ENCODE data around the gene UBXN10.
A peak's percentile ranks its signal among the peaks of the same experiment; 100 is the strongest.
"Not testable (repeated sequence)": the region's sequence is repeated elsewhere in the genome, so short reads cannot be mapped to it uniquely, and the experiment has no call there.

UBXN10 gene

DNA sequence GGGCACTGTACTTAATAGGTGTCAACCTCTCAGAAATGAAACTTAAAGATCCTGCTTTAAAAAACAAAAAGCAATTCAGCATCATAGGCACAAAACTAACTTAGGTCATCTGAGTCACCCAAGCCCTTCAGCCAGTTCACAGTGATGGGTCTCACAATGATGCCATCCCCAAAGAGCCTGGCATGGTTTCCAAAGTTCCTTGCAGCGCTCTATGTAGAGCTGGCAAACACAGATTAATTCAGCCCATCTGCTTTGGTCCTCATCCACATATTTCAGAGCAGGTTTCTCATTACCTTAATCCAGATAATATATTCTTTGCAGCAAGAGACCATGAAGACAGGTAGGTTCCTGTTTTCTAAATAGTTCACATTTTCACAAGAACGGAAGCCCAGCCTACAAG lies 15.1 kb downstream of the UBXN10 start:
- DNase-seq (ENCODE audit: low spot score), result no peak

DNA sequence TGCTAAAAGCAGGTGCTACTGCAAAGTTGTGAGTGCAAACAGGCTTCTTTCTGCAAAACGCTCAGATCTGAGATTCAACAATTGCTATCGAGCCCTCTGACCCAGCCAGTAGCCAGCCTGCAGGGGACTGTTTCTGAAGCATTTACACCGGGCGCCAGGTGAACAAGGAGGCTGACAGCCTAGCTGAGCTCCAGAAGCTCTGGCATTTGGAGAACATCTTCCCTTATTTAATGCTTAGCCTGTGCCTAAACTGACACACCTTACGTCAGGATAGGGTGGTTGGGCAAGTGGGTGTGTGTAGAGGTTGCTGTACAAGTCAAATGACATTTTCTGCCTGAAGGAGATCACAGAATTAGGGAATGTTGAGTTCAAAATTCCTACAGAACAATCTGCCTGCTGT lies 16.3 kb downstream of the UBXN10 start:
- no peak for DNase-seq (ENCODE audit: low spot score)

DNA sequence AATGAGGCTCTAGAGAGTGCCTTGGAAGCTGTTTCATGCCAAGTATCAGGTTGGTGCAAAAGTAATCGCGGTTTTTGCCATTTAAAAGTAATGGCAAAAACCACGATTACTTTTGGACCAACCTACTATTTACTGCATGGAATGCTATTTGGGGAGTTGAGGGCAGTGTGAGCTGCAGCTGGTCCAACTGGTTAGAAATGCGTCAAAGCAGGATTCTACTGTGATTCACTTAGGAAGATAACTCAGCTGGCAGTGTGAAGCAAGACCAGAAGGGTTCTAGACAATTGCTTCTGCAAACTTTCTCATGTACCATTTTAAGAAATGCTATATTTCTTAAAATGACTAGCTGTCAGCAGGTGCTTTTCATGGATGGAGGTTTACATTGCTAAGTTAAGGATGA lies 21.6 kb downstream of the UBXN10 start:
- no peak for DNase-seq (ENCODE audit: low spot score)

DNA sequence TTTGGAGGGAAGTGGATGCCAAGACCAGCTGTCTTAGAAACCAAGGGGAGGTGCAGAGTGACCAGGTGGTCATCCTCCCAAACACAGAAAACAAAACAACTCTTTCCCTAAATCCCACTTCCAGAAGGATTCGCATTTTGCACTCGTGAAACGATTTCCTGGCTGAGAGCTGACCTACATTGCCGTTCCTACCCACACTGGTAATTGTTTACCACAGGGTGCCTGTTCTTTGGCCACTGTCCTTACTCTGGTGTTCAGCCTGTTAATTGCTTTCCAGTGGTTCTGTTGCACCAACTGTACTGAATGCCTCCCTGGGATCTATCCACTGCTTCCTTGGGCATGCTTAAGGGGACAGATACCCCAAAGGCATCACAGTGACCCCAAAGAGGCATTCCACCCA lies 23.6 kb downstream of the UBXN10 start:
- DNase-seq (ENCODE audit: low spot score), result no peak

DNA sequence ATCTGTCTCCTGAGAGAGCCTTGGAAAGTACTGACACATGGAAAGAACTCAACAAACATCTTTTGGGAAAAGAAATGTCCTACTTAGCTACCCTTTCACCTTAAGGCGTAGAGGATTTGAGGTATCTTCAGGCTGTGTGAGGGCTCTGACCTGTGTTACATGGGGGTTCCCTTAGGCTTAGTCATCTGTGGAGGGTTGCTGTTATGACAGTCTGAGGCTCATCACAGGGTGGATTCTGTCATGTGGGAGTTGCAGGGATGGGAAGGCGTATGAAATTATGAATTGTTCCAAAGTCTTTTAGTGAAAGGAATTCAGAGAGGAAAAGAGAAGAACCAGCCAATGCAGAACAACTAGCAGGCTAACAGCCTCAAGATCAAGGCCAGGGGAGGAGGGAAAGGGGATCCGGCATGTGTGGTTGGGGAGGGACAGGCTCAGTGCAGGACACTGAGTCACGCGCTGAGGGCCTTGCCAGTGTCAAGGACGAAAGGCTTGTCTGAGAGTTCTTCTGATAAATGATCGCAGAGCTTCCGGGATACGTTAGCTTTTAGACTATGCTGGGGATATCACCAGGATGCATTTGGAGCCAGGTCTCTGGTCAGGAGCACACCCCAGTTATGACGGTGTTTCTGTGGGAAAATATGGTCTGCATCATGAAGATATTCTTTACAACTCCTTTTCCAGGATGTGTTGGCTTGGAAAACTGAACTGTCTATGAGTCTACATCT lies 25.0 kb downstream of the UBXN10 start:
- DNase-seq (ENCODE audit: low spot score), result no peak

DNA sequence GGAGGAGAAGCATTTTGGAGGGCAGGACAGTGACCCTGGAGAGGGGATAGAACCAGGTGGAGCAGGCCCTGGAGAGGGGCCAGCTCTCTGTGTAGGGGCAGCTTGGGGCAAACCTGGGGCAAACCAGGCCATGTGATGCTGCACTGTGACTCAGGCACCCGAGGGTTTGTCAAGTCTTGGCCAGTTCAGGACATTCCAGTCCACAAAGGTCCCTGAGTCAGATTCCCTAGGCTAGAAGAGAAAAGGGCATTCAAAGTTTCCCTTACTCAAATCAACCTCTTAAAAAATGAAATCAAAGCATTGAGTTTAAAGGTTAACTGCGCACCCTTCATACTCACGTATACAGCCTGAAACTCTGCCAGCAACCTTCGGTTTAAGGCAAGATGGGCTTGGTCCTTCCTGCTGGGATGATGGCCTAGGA lies 25.6 kb downstream of the UBXN10 start:
- DNase-seq (ENCODE audit: low spot score), result no peak

DNA sequence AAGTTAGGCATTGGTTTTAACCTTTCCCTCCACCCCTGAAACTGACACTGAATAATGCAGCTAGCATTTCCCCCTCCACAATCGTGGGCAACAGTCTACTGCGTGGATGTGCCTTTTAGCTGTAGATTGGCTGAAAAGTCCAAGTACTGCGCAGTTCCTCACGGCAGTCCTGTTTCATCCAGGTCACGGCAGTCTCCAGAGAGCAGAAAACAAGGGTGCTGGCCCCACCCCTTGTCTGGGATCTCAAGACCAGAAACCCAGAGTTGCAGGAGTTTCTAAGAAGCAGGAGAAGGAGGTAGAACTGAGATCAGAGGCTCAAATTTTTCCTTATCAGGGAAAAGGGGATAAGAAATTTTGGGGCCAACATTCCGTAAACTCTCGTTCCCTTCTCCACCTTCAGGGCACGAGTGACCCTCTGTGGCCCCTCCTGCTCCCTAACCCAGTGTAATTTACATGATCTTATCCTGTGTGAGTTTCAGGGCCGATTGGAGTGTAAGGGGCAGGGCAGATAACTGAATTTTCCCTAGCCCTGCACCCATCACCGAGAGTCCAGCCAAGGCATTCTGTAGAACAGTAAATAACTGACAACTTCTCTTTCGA lies 26.3 kb downstream of the UBXN10 start:
- DNase-seq (ENCODE audit: low spot score), result no peak

DNA sequence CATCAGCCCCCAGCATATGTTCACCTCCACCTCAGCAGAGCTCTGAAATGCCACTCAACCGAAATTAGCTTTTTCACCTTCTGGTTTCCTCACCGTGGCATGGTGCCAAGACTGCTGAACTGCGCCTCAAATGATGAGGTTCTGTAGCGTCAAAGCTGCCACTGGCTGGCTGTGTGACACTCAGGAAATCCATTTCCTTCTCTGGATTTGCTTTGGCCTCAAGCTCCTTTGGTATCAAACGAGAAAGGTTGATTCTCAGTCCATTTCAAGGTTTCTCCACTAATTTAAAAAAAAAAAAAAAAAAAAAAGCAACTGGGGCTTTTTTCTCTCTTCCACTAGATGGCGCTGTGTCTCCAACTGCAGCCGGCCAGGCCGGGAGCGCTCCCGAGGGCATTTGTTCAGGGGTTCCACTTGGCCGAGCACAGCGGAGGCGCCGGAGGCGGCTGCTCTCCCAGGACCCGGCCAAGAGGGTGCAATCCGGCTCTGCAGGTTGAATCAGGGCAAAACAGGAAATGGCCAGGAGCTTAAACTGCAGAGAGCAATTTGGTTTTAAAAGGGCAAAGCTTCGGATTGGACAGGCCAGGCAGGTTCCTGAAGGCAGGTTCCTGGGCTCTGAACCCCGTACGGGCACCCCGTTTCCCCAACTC lies 26.9 kb downstream of the UBXN10 start:
- peak; percentile 63 for DNase-seq (ENCODE audit: low spot score)

DNA sequence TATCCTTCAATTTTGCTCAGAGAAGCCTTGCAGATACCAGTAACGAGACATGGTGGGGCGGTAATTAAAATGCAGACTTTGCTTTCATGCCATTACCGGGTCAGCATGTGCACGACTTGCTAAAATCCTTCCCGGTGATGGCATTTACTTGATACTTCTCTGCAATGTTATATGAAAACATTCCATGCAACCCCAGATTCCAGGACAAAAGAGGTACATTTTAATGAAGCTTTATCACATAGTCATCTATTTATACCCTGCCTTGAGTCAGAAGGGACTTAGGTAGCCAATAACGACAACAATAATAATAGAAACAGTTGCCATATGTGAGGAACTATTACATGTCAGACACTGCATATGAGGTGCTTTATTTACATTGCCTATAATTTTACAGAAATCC lies 29.8 kb downstream of the UBXN10 start:
- DNase-seq (ENCODE audit: low spot score), result no peak

DNA sequence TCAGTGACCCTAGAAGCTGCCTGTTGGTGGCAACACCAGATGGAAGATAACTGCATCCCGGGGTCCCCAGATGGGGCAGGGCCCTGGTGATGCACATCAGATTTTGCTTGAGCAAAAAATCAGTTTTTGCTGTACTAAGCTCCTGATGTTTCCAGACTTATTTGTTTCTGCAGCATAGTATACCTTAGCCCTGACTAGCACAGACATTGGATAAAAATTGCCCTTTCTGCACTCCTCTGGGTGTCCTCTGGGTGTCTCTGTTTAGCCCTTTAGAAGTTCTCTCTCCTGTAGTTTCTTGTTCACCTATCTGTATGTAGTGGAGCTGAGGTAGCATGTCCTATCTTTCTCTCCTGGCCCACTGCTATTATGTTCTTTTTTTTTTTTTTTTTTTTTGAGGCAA lies 30.7 kb downstream of the UBXN10 start:
- DNase-seq (ENCODE audit: low spot score), result no peak

DNA sequence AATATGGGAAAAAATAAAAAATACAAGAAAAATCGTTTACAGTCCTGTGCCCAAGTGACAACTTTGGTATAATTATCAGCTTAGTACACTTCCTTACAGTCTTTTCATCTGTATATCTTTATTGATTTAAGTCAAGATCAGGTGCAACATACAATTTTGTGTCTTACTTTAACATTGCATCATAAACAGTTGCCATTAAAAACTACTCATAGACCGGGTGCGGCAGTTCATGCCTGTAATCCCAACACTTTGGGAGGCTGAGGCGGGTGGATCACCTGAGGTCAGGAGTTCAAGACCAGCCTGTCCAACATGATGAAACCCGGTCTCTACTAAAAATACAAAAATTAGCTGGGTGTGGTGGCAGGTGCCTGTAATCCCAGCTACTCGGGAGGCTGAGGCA lies 33.2 kb downstream of the UBXN10 start:
- DNase-seq (ENCODE audit: low spot score), result not testable (repeated sequence)

DNA sequence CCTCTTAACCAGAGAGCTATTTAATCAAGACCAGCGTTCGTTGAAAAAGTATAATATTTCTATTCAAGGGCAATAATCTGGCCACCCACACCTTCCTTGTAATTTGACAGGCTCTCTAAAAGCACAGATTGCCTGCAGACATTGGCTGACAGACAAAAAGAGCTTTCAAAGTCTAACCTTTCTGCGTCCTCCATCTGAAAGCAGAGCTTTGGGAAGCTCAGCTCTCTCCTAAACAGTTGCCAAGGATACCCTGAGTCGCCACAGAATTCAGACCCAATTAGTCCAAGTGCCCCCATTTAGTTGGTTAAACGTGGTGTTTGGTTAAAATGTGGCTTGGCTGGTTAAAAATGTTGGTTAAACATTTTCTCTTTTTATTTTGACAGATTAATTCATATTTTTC lies 34.1 kb downstream of the UBXN10 start:
- DNase-seq (ENCODE audit: low spot score), result no peak

DNA sequence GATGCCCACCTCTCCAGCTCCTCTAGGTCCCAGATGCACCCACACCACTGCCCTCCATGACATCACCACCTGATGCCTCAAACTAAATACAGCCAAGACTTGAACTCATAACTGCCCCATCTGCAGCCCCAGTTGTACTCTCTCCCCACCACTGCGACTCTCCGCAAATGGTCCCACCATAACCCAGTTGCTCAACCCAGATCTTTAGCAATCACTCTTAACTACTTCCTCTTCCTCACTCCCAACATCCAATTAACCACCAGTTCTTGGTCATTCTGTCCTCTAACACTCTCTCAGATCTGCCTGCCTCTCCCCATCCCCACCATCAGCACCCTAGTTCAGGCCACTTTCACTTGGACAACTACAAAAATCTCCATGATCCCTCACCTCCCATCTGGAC lies 37.2 kb downstream of the UBXN10 start:
- DNase-seq (ENCODE audit: low spot score), result no peak

DNA sequence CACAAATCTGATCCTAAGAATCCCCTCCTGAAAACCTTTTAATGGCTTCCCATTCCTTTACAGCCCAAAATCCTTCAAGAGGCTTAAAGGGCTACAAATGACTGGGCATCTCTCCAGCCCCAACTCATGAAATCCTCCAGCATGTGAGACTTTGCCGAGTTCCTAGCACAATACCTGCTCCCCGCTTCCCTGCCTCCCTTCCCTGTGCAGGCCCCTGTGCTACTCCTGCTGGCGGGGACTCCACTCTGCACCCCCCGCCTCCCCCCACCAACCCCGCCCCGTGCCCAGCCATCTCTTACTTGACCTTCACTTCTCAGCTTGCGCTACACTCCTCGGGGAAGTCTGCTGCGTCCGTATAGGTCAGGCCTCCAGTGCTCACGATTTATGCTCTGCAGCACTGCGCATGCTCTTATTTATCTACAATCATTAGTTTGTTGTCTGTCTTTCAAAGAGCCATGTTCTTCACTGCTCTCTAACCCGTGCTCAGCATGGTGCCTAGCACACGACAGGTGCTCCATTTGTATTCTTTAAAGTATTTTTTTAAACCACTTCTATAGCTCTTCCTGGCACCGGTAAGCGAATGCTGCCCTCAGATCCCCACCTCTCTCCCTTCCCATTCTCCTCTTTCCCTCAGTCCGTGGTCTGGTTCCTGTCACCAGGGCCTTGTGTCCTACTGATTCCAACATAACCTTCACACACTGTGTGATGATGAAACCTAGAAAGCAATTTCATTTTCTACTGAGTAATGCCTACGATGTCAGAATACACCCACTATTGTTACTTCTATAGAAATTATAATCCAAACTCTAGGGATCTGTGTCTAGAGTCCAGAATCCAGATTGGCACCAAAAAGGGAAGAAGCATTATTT lies 37.9 kb downstream of the UBXN10 start:
- DNase-seq (ENCODE audit: low spot score), result no peak

DNA sequence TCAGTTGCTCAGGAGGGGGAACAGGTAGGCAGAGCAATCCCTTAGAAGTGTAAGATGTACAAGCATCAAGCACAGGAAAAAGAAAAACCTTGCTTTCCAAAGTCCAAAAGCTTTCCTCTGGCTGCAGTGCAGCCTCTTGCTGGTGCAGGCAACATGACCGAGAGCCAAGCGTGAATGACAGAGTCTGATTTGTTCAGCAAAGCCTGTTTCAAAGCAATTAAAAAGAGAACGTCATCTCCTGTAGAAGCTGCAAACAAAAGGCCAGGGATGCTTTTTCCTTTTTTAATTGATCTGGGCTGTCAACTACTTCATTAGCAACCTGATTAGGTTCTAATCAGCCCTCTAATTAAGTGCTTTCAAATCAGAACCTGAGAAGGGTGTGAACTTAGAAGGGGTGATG lies 38.6 kb downstream of the UBXN10 start:
- no peak for DNase-seq (ENCODE audit: low spot score)

DNA sequence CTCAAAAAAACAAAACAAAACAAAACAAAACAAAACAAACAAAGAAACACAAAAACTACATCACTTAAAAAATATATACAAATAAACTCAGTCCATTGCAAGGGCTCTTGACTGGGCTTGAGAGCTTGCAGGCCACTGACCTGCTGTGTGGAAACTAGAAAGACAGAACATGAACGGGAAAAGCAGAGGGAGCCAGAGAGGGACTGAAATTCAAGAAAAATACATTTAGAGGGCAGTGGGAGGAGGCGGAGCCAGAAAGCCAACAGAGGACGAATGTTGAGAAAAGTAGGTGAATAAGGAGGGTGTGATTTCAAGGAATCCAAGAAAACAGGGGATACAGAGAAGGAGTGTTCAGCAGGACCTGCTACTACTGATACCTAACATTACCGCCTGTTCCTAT lies 41.8 kb downstream of the UBXN10 start:
- no peak for DNase-seq (ENCODE audit: low spot score)

DNA sequence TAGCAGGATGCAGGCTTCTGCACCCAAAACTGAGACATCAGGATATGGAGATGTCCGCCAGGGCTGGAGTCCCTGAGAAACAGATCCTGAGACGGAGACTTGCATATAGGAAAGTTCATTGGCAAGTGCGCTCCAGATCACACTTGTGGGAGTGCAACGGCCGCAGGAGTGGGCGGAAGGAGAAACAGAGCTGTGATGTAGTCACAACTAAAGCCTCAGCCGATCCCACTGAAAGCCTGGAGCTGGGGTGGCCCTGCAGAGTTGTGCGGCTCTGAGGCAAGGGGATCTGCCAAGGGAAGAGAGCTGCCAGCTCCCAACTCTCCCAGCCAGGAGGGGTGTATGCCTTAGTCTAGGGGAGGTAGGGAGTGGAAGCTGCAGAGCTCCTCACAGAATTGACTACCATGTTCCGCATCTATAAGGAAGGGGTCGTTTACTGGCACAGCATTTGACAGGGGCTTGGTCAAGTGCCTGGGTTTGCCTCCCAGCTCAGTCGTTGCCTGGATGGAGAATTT lies 42.5 kb downstream of the UBXN10 start:
- no peak for DNase-seq (ENCODE audit: low spot score)

DNA sequence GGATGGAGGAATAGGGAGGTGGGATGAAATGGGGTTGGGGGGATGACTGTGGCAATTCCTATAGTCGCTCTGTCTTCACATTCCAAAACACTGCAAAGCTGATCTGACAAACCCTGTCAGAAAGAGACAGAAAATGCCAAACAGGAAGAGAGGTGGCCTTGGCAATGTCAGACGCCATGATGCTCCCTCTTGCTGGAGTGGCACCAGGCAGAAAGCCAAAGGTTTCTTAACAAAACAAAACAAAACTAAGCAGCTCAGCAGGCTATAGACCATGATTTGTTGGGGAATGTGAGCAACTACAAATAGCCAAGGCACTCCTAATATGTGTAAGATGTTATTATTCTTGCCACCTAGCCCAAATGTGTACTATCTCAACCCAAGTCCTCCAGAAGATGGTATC lies 43.3 kb downstream of the UBXN10 start:
- DNase-seq (ENCODE audit: low spot score), result no peak

DNA sequence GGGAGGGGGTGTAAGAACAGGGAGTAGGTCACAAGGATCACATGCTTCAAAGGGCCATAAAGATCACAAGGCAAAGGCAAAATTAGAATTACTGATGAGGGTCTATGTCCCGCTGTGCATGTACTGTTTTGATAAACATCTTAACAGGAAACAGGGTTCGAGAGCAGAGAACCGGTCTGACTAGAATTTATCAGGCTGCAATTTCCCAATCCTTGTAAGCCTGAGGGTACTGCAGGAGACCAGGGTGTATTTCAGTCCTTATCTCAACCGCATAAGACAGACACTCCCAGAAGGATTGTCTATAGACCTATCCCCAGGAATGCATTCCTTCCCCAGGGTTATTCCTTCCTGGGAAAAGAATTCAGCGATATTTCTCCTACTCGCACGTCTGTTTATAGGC lies 46.7 kb downstream of the UBXN10 start:
- DNase-seq (ENCODE audit: low spot score), result not testable (repeated sequence)

DNA sequence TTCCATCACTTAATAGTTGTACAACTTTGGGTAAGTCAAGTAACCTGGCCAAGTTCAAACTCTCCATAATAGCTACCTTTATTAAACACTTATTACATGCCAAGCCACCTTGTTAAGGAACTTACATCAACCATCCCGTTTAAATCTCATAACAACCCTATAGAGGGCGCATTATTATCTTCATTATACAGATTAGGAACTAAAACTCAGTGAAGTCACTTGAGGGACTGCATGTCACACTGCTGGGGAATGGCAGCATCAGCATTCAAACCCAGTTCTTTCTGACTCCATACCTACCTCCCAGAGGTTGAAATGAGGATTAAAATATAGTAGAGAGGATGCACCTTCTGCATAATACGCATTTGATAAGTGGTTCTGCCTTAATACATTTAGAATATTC lies 47.5 kb downstream of the UBXN10 start:
- DNase-seq (ENCODE audit: low spot score), result no peak

DNA sequence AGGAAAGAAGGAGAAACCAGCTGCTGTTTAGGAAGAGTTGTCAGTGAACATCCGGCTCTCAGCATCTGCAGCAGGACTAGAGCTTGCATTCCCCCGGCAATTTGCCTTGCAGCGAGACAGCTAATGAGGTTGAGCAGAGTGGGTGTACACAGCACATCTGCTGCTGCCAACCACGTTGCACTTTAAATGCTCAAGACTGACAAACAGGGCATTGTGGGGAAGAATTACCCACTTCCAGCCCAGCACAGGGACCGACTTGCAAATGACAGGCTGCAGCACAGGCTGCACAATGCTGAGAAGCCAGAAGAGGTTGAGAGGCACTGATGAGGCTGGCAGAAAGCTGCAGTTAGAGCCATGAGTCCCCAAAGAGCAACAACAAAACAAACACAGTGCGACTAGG lies 48.0 kb downstream of the UBXN10 start:
- DNase-seq (ENCODE audit: low spot score), result no peak
